T47D (cell line): ENCODE results near the gene TSPAN33.
"Not testable (repeated sequence)": the region's sequence is repeated elsewhere in the genome, so short reads cannot be mapped to it uniquely, and the experiment has no call there.

Experiments used
- DNase-seq, 2 experiments: peaks; one replicate each; pipeline versions ENCODE4 v3.0.0 to v3.0.0-alpha.2; 2011 to 2012; ENCODE audit warnings: low read depth in 1 of 2, low spot score in 1 of 2
- JUND ChIP-seq: IDR thresholded peaks from 2 replicates; pipeline ENCODE4 v1.6.1; 2012; ENCODE audit warnings: low read depth
- in situ Hi-C: cut with HindIII; loops from 2 replicates; pipeline ENCODE4 v1.10.0; 2016; ENCODE audit warnings: low sequenced_read_pairs, low pct_unique_long_range_greater_than_20kb

TSPAN33 gene

DNA sequence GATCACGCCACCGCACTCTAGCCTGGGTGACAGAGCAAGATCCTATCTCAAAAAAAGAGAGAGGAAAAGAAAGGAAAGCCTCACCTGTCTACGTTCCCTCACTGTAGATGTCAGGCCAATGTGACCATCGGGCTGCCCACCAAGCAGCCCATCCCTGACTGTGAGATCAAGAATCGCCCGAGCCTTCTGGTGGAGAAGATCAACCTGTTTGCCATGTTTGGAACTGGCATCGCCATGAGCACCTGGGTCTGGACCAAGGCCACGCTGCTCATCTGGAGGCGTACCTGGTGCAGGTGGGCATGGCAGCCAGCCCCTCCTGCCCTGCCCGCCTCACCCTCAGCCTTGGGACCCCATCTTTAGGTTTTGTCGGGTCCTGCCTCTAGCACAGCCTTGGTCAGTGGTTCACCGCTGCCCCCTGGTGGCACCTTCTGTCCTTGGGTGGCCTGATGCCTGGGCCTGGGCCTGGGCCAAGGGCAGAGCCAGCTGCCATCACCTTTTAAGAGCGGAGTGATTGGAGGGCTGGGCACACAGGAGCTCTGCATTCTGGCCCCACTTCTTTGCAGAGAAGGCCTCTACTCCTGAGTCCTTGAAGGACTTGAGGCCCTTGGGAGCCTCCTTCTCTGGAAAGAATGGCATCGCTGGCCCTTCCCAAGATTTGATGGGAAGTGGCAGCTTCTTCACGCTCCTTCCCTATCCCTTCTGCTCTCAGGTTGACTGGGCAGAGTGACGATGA is 65.9 kb downstream of the TSPAN33 start:
- in situ Hi-C loops, result no loop called here
- peak; percentile 46 to 55 for DNase-seq
- TF ChIP-seq JUND, result no peak

DNA sequence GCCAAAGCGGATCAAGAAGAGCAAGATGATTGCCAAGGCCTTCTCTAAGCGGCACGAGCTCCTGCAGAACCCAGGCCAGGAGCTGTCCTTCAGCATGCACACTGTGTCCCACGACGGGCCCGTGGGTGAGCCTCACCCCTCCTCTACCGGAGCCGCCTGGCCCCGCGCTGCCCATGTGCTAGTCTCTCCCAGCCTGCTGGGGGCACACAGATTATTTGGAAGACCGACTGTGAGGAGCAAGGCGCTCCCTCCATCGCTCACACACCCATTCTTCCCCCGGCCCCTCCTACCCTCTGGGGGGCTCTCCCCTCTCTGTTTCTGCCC is 66.4 kb downstream of the TSPAN33 start:
- in situ Hi-C loops, result no loop called here
- no peak for TF ChIP-seq JUND
- DNase-seq, result no peak

GRCh38 chr7:129212126-129212525 is 67.6 kb downstream of the TSPAN33 start:
- DNase-seq, result no peak
- in situ Hi-C loops, result no loop called here

GRCh38 chr7:129212596-129212995 is 68.1 kb downstream of the TSPAN33 start:
- no peak for TF ChIP-seq JUND
- no peak for DNase-seq
- in situ Hi-C loops, result no loop called here

More at GRCh38 chr7:129212126-129212525, 67.6 kb downstream of the TSPAN33 start:
- TF ChIP-seq JUND, result no peak

DNA sequence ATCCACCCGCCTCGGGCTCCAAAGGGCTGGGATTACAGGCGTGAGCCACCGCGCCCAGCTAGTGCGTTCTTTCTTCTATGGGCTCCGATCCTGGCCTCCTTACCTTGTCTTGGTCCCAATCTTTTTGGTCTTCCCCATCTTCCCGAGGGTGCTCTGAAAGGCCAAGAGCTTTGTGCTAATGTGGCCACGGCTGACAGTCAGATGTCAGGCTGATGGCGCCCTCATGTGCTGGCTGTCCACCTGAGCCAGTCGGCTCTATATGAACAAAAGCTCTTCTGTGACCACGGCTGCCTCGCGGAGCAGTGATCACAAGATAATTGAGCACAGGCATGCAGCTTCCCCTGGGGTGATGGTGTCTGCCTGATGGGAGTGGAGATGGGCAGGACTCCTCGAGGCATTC is 69.3 kb downstream of the TSPAN33 start:
- TF ChIP-seq JUND, result no peak
- in situ Hi-C loops, result no loop called here
- peak; percentile 49 to 65 for DNase-seq

- in situ Hi-C loops, DNase-seq: not testable (repeated sequence)
These were observed 71.2 kb downstream of the TSPAN33 start for GRCh38 chr7:129215691-129216090.

DNA sequence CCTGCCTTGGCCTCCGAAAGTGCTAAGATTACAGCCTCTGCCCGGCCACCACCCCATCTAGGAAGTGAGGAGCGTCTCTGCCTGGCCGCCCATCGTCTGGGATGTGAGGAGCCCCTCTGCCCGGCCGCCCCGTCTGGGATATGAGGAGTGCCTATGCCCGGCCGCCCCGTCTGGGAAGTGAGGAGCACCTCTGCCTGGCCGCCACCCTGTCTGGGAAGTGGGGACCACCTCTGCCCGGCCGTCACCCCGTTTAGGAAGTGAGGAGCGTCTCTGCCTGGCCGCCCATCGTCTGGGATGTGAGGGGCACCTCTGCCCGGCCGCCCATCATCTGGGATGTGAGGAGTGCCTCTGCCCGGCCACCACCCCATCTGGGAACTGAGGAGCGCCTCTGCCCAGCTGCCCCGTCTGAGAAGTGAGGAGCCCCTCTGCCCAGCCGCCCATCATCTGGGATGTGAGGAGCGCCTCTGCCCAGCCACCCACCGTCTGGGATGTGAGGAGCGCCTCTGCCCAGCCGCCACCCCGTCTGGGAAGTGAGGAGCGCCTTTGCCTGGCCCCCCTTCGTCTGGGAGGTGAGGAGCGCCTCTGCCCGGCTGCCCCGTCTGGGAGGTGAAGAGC is 71.7 kb downstream of the TSPAN33 start:
- in situ Hi-C loops, result not testable (repeated sequence)

DNA sequence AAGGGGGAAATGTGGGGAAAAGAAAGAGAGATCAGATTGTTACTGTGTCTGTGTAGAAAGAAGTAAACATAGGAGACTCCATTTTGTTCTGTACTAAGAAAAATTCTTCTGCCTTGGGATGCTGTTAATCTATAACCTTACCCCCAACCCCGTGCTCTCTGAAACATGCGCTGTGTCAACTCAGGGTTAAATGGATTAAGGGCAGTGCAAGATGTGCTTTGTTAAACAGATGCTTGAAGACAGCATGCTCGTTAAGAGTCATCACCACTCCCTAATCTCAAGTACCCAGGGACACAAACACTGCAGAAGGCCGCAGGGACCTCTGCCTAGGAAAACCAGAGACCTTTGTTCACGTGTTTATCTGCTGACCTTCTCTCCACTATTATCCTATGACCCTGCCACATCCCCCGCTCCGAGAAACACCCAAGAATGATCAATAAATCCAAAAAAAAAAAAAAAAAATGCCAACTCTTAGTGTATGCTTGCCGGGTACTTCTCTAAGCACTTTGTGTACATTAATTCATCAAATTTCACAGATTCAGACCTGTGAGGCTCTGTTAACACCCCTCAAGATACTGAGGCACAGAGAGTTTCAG is 72.4 kb downstream of the TSPAN33 start:
- in situ Hi-C loops, result not testable (repeated sequence)

More for the DNA sequence above, 71.7 kb downstream of the TSPAN33 start:
- DNase-seq, result not testable (repeated sequence)

GRCh38 chr7:129218514-129219062 is 74.1 kb downstream of the TSPAN33 start:
- TF ChIP-seq JUND, result no peak
- in situ Hi-C loops, result no loop called here
- DNase-seq, result peak; percentile 46 to 86

More for the DNA sequence above, 72.4 kb downstream of the TSPAN33 start:
- DNase-seq, result not testable (repeated sequence)

- in situ Hi-C loops, result not testable (repeated sequence)
These were observed 74.7 kb downstream of the TSPAN33 start for GRCh38 chr7:129219166-129219565.

More at GRCh38 chr7:129219166-129219565, 74.7 kb downstream of the TSPAN33 start:
- not testable (repeated sequence) for DNase-seq
